Bone marrow (tissue), 2 donors: Measurements from ENCODE around the gene CIDEB.

Experiments
- DNase-seq, 2 donors: peaks; one replicate each; lab custom pipeline; 2025; lab: John Stamatoyannopoulos, UW

The CIDEB gene

GRCh38 chr14:24269910-24270536 is 37.8 kb downstream of the CIDEB start:
- no peak for DNase-seq

- no peak for DNase-seq
Measured at GRCh38 chr14:24269368-24269767, 38.4 kb downstream of the CIDEB start.

- DNase-seq: no peak
Measured at GRCh38 chr14:24268225-24268624, 39.6 kb downstream of the CIDEB start.

- no peak for DNase-seq
Measured at GRCh38 chr14:24267516-24267915, 40.3 kb downstream of the CIDEB start.

- DNase-seq: no peak
Measured at GRCh38 chr14:24266344-24267244, 41.2 kb downstream of the CIDEB start.

GRCh38 chr14:24264298-24264697 is 43.5 kb downstream of the CIDEB start:
- DNase-seq: no peak

- no peak for DNase-seq
Measured at GRCh38 chr14:24263848-24264247, 43.9 kb downstream of the CIDEB start.

GRCh38 chr14:24262821-24263733 is 44.7 kb downstream of the CIDEB start, which contains the start of gene TGM1:
Gene TGM1 (minus strand): TSS chr14:24263177. CDS start chr14:24262352, 825 bp downstream.
- DNase-seq: no peak

GRCh38 chr14:24261969-24262327 is 45.8 kb downstream of the CIDEB start:
- no peak for DNase-seq

GRCh38 chr14:24261256-24261968 is 46.4 kb downstream of the CIDEB start:
- no peak for DNase-seq

- DNase-seq: no peak
Measured at GRCh38 chr14:24260780-24261157, 47.0 kb downstream of the CIDEB start.

- DNase-seq: no peak
Measured at GRCh38 chr14:24260026-24260779, 47.6 kb downstream of the CIDEB start.

- DNase-seq: no peak
Measured at GRCh38 chr14:24259282-24260025, 48.3 kb downstream of the CIDEB start.

GRCh38 chr14:24258548-24259265 is 49.1 kb downstream of the CIDEB start:
- no peak for DNase-seq

- DNase-seq: no peak
Measured at GRCh38 chr14:24258119-24258518, 49.7 kb downstream of the CIDEB start.

- no peak for DNase-seq
Measured at GRCh38 chr14:24256960-24257359, 50.8 kb downstream of the CIDEB start.

- DNase-seq: no peak
Measured at GRCh38 chr14:24255931-24256711, 51.7 kb downstream of the CIDEB start.

- no peak for DNase-seq
Measured at GRCh38 chr14:24255438-24255837, 52.3 kb downstream of the CIDEB start.
